ENCODE results near the gene BMPR1B.

DNA sequence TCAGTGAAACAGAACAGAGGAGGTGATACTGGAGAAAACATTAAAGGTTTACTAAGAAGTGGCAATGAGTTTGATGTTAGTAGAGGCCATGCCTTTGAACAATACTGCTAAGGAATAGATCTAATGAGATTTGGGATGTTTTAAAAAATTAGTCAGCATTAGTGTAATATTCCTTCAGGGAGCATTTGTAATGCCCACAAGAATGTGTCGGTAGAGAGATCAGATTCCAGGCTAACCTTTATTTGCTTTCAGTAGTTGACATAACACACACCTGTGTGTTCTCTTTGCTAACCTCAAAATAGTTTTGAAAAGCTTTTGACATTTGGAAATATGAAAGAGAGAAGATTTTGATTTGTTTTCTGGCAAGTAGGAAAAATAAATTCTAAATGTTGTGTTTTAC lies 328.8 kb downstream of the BMPR1B start:
- TF ChIP-seq, protein P1, sequence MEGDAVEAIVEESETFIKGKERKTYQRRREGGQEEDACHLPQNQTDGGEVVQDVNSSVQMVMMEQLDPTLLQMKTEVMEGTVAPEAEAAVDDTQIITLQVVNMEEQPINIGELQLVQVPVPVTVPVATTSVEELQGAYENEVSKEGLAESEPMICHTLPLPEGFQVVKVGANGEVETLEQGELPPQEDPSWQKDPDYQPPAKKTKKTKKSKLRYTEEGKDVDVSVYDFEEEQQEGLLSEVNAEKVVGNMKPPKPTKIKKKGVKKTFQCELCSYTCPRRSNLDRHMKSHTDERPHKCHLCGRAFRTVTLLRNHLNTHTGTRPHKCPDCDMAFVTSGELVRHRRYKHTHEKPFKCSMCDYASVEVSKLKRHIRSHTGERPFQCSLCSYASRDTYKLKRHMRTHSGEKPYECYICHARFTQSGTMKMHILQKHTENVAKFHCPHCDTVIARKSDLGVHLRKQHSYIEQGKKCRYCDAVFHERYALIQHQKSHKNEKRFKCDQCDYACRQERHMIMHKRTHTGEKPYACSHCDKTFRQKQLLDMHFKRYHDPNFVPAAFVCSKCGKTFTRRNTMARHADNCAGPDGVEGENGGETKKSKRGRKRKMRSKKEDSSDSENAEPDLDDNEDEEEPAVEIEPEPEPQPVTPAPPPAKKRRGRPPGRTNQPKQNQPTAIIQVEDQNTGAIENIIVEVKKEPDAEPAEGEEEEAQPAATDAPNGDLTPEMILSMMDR (IDR thresholded peaks at IDR 0.05) = no peak
- no peak for TF ChIP-seq SIN3A (IDR thresholded peaks at IDR 0.05; ENCODE audit: borderline replicate concordance, insufficient read depth, low read depth, low read length)
- no peak for TF ChIP-seq POLR2AphosphoS5 (IDR thresholded peaks at IDR 0.05; ENCODE audit: low read depth, low read length)
- TF ChIP-seq TCF7L2 (IDR thresholded peaks at IDR 0.05; ENCODE audit: low read depth, low read length) = no peak
- TF ChIP-seq, protein P2, sequence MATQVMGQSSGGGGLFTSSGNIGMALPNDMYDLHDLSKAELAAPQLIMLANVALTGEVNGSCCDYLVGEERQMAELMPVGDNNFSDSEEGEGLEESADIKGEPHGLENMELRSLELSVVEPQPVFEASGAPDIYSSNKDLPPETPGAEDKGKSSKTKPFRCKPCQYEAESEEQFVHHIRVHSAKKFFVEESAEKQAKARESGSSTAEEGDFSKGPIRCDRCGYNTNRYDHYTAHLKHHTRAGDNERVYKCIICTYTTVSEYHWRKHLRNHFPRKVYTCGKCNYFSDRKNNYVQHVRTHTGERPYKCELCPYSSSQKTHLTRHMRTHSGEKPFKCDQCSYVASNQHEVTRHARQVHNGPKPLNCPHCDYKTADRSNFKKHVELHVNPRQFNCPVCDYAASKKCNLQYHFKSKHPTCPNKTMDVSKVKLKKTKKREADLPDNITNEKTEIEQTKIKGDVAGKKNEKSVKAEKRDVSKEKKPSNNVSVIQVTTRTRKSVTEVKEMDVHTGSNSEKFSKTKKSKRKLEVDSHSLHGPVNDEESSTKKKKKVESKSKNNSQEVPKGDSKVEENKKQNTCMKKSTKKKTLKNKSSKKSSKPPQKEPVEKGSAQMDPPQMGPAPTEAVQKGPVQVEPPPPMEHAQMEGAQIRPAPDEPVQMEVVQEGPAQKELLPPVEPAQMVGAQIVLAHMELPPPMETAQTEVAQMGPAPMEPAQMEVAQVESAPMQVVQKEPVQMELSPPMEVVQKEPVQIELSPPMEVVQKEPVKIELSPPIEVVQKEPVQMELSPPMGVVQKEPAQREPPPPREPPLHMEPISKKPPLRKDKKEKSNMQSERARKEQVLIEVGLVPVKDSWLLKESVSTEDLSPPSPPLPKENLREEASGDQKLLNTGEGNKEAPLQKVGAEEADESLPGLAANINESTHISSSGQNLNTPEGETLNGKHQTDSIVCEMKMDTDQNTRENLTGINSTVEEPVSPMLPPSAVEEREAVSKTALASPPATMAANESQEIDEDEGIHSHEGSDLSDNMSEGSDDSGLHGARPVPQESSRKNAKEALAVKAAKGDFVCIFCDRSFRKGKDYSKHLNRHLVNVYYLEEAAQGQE (IDR thresholded peaks at IDR 0.05; ENCODE audit: insufficient read depth in 1 of 2, low read depth in 2 of 2, low read length in 1 of 2) = no peak
